Vagina (tissue), 2 donors: ENCODE data around the gene UMPS. TPM values are rescaled to one million over a fixed set of nuclear protein-coding genes. Genes with fewer than 3 reads are reported as not detected.

Experiments
- DNase-seq, 2 donors: peaks; one replicate each; pipeline ENCODE4 v3.0.0-alpha.2; 2017; ENCODE audit errors: extremely low spot score in 2 of 2
- H3K27ac ChIP-seq: fragments of 200-600 bp; sonication (generic); one replicate; pipeline ENCODE4 v1.5.1; 2019
- H3K27me3 ChIP-seq: fragments of 200-600 bp; sonication (generic); one replicate; pipeline ENCODE4 v1.5.1; 2019
- H3K36me3 ChIP-seq, 2 donors: fragments of 200-600 bp; sonication (generic); one replicate each; pipeline ENCODE4 v1.5.1; 2017 to 2019
- H3K4me1 ChIP-seq: fragments of 200-600 bp; sonication (generic); one replicate; pipeline ENCODE4 v1.5.1; 2019
- H3K4me3 ChIP-seq, 2 donors: fragments of 200-600 bp; sonication (generic); 1 replicate in 1 of 2; 2 replicates in 1 of 2; pipeline ENCODE4 v1.5.1; 2016 to 2019
- H3K9me3 ChIP-seq: fragments of 200-600 bp; sonication (generic); one replicate; pipeline ENCODE4 v1.5.1; 2019
- CTCF ChIP-seq, 3 experiments: fragments of 450-650 bp in 2 of 3; fragments of 200-600 bp in 1 of 3; sonication (generic) in 1 of 3; IDR thresholded peaks; one replicate each; pipeline ENCODE4 v1.5.1; 2017 to 2019; ENCODE audit warnings: antibody characterized with exemption in 3 of 3, mild to moderate bottlenecking in 2 of 3, moderate library complexity in 2 of 3
- POLR2A ChIP-seq, 2 donors: fragments of 450-650 bp; IDR thresholded peaks; one replicate each; pipeline ENCODE4 v1.6.1; 2017; ENCODE audit warnings: antibody characterized with exemption in 2 of 2, mild to moderate bottlenecking in 2 of 2, moderate library complexity in 2 of 2
- POLR2AphosphoS5 ChIP-seq, 2 donors: sonication (generic); formaldehyde crosslinking; IDR thresholded peaks; one replicate each; pipeline ENCODE4 v1.9.0; 2017; ENCODE audit warnings: antibody characterized with exemption in 2 of 2, mild to moderate bottlenecking in 2 of 2, low read depth in 1 of 2; ENCODE audit not compliant: insufficient read depth in 1 of 2
- intact Hi-C: fragments of 100-400 bp; cut with DNase I; formaldehyde crosslinking; loops from one replicate; pipeline ENCODE4 v1.15.1; 2023
- total RNA-seq: library from RNA; depleted of rRNA; stranded (reverse); fragments of >200 nt; gene quantifications from one replicate; pipeline ENCODE4 v1.2.3, GENCODE V29; 2016

Gene UMPS
- total RNA-seq, 1 donor from 2014 or later, result 13.3 TPM

DNA sequence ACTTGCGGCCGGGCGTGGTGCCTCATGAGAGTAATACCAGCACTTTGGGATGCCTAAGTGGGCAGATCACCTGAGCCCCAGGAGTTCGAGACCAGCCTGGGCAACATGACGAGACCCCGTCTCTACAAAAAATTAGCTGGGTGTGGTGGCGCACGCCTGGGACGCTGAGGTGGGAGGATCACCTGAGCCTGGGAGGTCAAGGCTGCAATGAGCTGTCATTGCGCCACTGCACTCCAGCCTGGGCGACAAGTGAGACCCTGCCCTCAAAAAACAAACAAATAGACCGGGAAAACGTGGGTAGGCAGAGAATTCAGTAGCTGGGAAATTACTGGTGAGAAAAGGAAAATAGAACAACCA, 667 bp downstream of the UMPS start:
- no peak for TF ChIP-seq POLR2A (IDR thresholded peaks at IDR 0.05)
- no peak for TF ChIP-seq CTCF (IDR thresholded peaks at IDR 0.05)
- no peak for TF ChIP-seq POLR2AphosphoS5 (IDR thresholded peaks at IDR 0.05; ENCODE audit: insufficient read depth in 1 of 2, low read depth in 1 of 2)
- peak overlapping the region; percentile 82 to 93 for H3K4me3 ChIP-seq
- no peaks in the 10 kb centered on the region for H3K27me3 ChIP-seq
- intact Hi-C loops, result no loop called here
- H3K27ac ChIP-seq, result peak overlapping the region; percentile 72
- H3K4me1 ChIP-seq, result peaks cover 39% of the 10 kb centered on the region
- no peaks in the 10 kb centered on the region for H3K9me3 ChIP-seq
- peaks cover 0 to 5% of the 10 kb centered on the region in 2 donors for H3K36me3 ChIP-seq
- DNase-seq, result no peak

DNA sequence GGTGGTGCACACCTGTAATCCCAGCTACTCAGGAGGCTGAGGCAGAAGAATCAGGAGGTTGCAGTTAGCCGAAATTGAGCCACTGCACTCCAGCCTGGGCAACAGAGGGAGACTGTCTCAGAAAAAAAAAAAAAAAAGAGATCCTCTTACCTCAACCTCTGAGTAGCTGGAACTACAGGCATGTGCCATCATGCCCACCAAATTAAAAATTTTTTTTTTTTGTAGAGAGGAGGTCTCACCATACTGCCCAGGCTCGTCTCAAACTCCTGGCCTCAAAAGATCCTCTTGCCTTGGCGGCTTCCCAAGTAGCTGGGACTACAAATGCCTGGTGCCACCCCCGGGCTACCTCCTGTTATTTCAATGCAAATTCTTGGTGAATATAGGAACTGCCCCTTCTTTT, 1.5 kb downstream of the UMPS start:
- H3K9me3 ChIP-seq, result no peaks in the 10 kb centered on the region
- DNase-seq, result no peak
- no peak for TF ChIP-seq POLR2AphosphoS5 (IDR thresholded peaks at IDR 0.05; ENCODE audit: insufficient read depth in 1 of 2, low read depth in 1 of 2)
- no peak for TF ChIP-seq POLR2A (IDR thresholded peaks at IDR 0.05)
- no peak for TF ChIP-seq CTCF (IDR thresholded peaks at IDR 0.05)
- H3K4me1 ChIP-seq, result peaks cover 39% of the 10 kb centered on the region
- no peaks in the 10 kb centered on the region for H3K27me3 ChIP-seq
- H3K27ac ChIP-seq, result no peak overlapping the region
- H3K4me3 ChIP-seq, result no peak overlapping the region
- H3K36me3 ChIP-seq, result peaks cover 0 to 5% of the 10 kb centered on the region in 2 donors
- intact Hi-C loops, result no loop called here

GRCh38 chr3:124741027-124741426, 10.8 kb downstream of the UMPS start:
- TF ChIP-seq CTCF (IDR thresholded peaks at IDR 0.05), result no peak
- TF ChIP-seq POLR2AphosphoS5 (IDR thresholded peaks at IDR 0.05; ENCODE audit: insufficient read depth in 1 of 2, low read depth in 1 of 2), result no peak
- no peak for TF ChIP-seq POLR2A (IDR thresholded peaks at IDR 0.05)
- peaks cover 19% of the 10 kb centered on the region for H3K4me1 ChIP-seq
- H3K4me3 ChIP-seq, result no peak overlapping the region
- DNase-seq, result no peak
- H3K36me3 ChIP-seq, result peaks cover 0 to 67% of the 10 kb centered on the region in 2 donors
- no peaks in the 10 kb centered on the region for H3K9me3 ChIP-seq
- intact Hi-C loops, result no loop called here
- H3K27ac ChIP-seq, result no peak overlapping the region
- H3K27me3 ChIP-seq, result no peaks in the 10 kb centered on the region

DNA sequence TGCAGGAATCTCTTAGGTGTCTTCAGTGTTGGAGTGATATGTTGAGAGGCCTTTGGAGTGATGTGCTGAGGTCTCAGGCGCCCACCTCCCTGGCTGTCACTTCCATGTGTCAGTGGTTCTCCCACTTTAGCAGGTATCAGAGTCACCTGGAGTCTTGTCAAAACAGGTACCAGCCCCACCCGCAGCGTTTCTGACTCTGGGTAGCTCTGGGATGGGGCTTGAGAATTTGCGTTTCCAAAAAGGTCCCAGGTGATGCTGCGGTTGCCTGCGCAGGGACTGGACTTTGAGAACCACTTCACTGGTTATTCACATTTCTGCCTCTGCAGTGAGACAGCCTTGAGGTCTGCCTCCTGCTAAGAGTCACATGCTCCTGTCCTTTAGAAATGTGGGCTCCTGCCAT, 15.5 kb downstream of the UMPS start:
- no peaks in the 10 kb centered on the region for H3K9me3 ChIP-seq
- DNase-seq, result no peak
- H3K27me3 ChIP-seq, result no peaks in the 10 kb centered on the region
- no peak overlapping the region for H3K4me3 ChIP-seq
- TF ChIP-seq POLR2AphosphoS5 (IDR thresholded peaks at IDR 0.05; ENCODE audit: insufficient read depth in 1 of 2, low read depth in 1 of 2) (no peak), CTCF (IDR thresholded peaks at IDR 0.05) (no peak), POLR2A (IDR thresholded peaks at IDR 0.05) (no peak)
- peaks cover 0 to 37% of the 10 kb centered on the region in 2 donors for H3K36me3 ChIP-seq
- H3K27ac ChIP-seq, result no peak overlapping the region
- peaks cover 11% of the 10 kb centered on the region for H3K4me1 ChIP-seq
- intact Hi-C loops, result no loop called here

GRCh38 chr3:124747111-124747981, 17.1 kb downstream of the UMPS start:
- Histone ChIP-seq H3K27me3 (no peaks in the 10 kb centered on the region), H3K9me3 (no peaks in the 10 kb centered on the region), H3K4me3 (no peak overlapping the region), H3K4me1 (peaks cover 5% of the 10 kb centered on the region), H3K36me3 (peaks cover 0 to 29% of the 10 kb centered on the region in 2 donors), H3K27ac (no peak overlapping the region)
- intact Hi-C loops, result no loop called here
- DNase-seq, result no peak
- TF ChIP-seq CTCF (IDR thresholded peaks at IDR 0.05), result no peak
- TF ChIP-seq POLR2A (IDR thresholded peaks at IDR 0.05), result no peak
- TF ChIP-seq POLR2AphosphoS5 (IDR thresholded peaks at IDR 0.05; ENCODE audit: insufficient read depth in 1 of 2, low read depth in 1 of 2), result no peak
